Fibroblast of lung (primary cell): ENCODE results near the gene C12orf56.

Experiments
- CTCF ChIP-seq, 2 donors: IDR thresholded peaks in 1 of 2; conservative IDR thresholded peaks in 1 of 2; 1 replicate in 1 of 2; 2 replicates in 1 of 2; pipeline ENCODE4 v1.5.1; 2011 to 2012; ENCODE audit warnings: low read length in 2 of 2, control low read depth in 1 of 2, inconsistent platforms in 1 of 2, low read depth in 1 of 2, mild to moderate bottlenecking in 1 of 2
- EZH2 ChIP-seq: IDR thresholded peaks from 2 replicates; pipeline ENCODE4 v1.5.1; 2012; ENCODE audit warnings: low read length, control low read depth, mild to moderate bottlenecking; ENCODE audit errors: missing control alignments

DNA sequence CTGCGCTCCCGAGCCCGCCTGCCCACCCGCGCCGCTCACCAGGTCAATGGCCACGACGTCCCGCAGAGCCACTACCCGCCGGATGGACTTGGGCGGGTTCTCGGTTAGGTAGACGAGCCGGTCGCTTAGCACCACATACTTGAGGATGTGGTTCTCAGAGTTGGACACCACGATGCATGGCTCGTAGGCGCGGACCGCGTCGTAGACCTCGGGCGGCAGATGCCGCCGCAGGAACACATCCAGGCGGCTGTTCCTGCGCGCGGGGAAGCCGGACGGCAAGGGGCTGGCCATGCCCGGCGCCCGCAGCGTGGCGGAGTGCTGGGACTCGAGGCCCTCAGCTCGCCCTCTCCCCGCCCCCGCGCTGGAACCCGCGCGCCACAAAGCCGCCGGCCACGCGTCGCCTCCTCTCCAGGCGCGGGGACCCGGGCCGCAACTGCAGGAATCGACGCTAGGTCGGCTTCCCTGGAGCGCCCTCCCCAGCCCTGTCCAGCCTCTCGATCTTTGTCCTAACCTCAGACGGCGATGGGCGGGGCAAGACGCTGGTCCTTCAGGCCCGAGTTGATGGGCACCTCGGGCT, at the start of gene C12orf56:
- TF ChIP-seq CTCF (conservative IDR thresholded peaks at IDR 0.05 in 1 of 2, IDR thresholded peaks at IDR 0.05 in 1 of 2; ENCODE audit: low read depth in 1 of 2, low read length in 2 of 2): no peak
- TF ChIP-seq EZH2: no peak
